Kidney epithelial cell (primary cell): ENCODE measurements around the gene NUP54. TPM values are rescaled to one million over a fixed set of nuclear protein-coding genes. Genes with fewer than 3 reads are reported as not detected.

Source experiments
- DNase-seq: peaks from one replicate; pipeline ENCODE4 v3.0.0-alpha.2; 2010; ENCODE audit warnings: low read depth
- H3K27me3 ChIP-seq: 2 replicates; pipeline ENCODE4 v1.6.0; 2011; ENCODE audit warnings: low read length; ENCODE audit not compliant: control insufficient read depth, insufficient read depth
- H3K36me3 ChIP-seq: 2 replicates; pipeline ENCODE4 v1.5.1; 2011; ENCODE audit warnings: low read length; ENCODE audit not compliant: control insufficient read depth, insufficient read depth
- H3K4me3 ChIP-seq: 2 replicates; pipeline ENCODE4 v1.5.1; 2011; ENCODE audit warnings: low read depth, mild to moderate bottlenecking, control low read depth, low read length
- CTCF ChIP-seq: IDR thresholded peaks from 2 replicates; pipeline ENCODE4 v1.5.1; 2011; ENCODE audit warnings: mild to moderate bottlenecking, moderate library complexity, low read length, control low read depth, inconsistent platforms; ENCODE audit not compliant: insufficient read depth, poor library complexity, severe bottlenecking
- total RNA-seq: library from RNA; depleted of rRNA; stranded (reverse); fragments of >200 nt; gene quantifications from 2 replicates; pipeline ENCODE4 v1.2.3, GENCODE V29; 2015

NUP54 gene
- total RNA-seq, 1 donor from 2014 or later, result 33.0 TPM

- no peak for DNase-seq
- no peak for TF ChIP-seq CTCF
- no peak overlapping the region for H3K4me3 ChIP-seq
- H3K36me3 ChIP-seq, result no peaks in the 10 kb centered on the region
- no peaks in the 10 kb centered on the region for H3K27me3 ChIP-seq
These were observed 3.7 kb downstream of the NUP54 start for GRCh38 chr4:76144546-76144945.

- Histone ChIP-seq H3K36me3 (no peaks in the 10 kb centered on the region), H3K4me3 (no peak overlapping the region), H3K27me3 (no peaks in the 10 kb centered on the region)
- no peak for TF ChIP-seq CTCF
- DNase-seq, result no peak
These were observed 7.0 kb downstream of the NUP54 start for GRCh38 chr4:76141241-76141640.

GRCh38 chr4:76127754-76128153, 20.4 kb downstream of the NUP54 start:
- no peak for TF ChIP-seq CTCF
- Histone ChIP-seq H3K27me3 (no peaks in the 10 kb centered on the region), H3K4me3 (no peak overlapping the region), H3K36me3 (no peaks in the 10 kb centered on the region)
- no peak for DNase-seq

GRCh38 chr4:76125816-76126215, 22.4 kb downstream of the NUP54 start:
- Histone ChIP-seq H3K27me3 (no peaks in the 10 kb centered on the region), H3K36me3 (no peaks in the 10 kb centered on the region), H3K4me3 (no peak overlapping the region)
- DNase-seq, result no peak
- no peak for TF ChIP-seq CTCF

GRCh38 chr4:76120199-76120598, 28.0 kb downstream of the NUP54 start:
- Histone ChIP-seq H3K36me3 (no peaks in the 10 kb centered on the region), H3K27me3 (no peaks in the 10 kb centered on the region), H3K4me3 (no peak overlapping the region)
- DNase-seq, result no peak
- no peak for TF ChIP-seq CTCF

GRCh38 chr4:76117536-76117935, 30.7 kb downstream of the NUP54 start:
- no peaks in the 10 kb centered on the region for H3K27me3 ChIP-seq
- TF ChIP-seq CTCF, result no peak
- H3K4me3 ChIP-seq, result no peak overlapping the region
- no peaks in the 10 kb centered on the region for H3K36me3 ChIP-seq
- no peak for DNase-seq
